EL (cell line): ENCODE measurements around the gene OR52H1.
"Not testable (repeated sequence)": the region's sequence is repeated elsewhere in the genome, so short reads cannot be mapped to it uniquely, and the experiment has no call there.

Source experiments
- DNase-seq: peaks from one replicate; pipeline ENCODE4 v3.0.0-alpha.2; 2016

OR52H1 gene

GRCh38 chr11:5548440-5548839 is at the start of gene OR52H1:
OR52H1 (minus strand) TSS chr11:5548540; CDS start chr11:5545505, 3,035 bp downstream.
- DNase-seq, result no peak

GRCh38 chr11:5597953-5598352 is 49.6 kb upstream of the OR52H1 start:
- no peak for DNase-seq

- DNase-seq, result peak; percentile 66
Observed at GRCh38 chr11:5596607-5597201, 48.4 kb upstream of the OR52H1 start, which contains the start of gene TRIM6. TRIM6 (plus strand) TSS chr11:5596637; CDS start chr11:5596898, 261 bp downstream.

GRCh38 chr11:5593146-5593545 is 44.8 kb upstream of the OR52H1 start:
- DNase-seq, result no peak

GRCh38 chr11:5592615-5593014 is 44.3 kb upstream of the OR52H1 start:
- no peak for DNase-seq

GRCh38 chr11:5591613-5592012 is 43.3 kb upstream of the OR52H1 start:
- DNase-seq, result no peak

GRCh38 chr11:5589906-5590305 is 41.6 kb upstream of the OR52H1 start:
- not testable (repeated sequence) for DNase-seq

GRCh38 chr11:5584458-5584857 is 36.1 kb upstream of the OR52H1 start:
- DNase-seq, result not testable (repeated sequence)

GRCh38 chr11:5581014-5581413 is 32.7 kb upstream of the OR52H1 start:
- no peak for DNase-seq

GRCh38 chr11:5580577-5580976 is 32.2 kb upstream of the OR52H1 start, which contains the start of gene OR52B6:
OR52B6 (plus strand) TSS chr11:5580877; CDS start chr11:5580877, 0 bp downstream.
- DNase-seq, result no peak

- no peak for DNase-seq
Observed at GRCh38 chr11:5577101-5577500, 28.8 kb upstream of the OR52H1 start.

- DNase-seq, result no peak
Observed at GRCh38 chr11:5575152-5575551, 26.8 kb upstream of the OR52H1 start.

- no peak for DNase-seq
Observed at GRCh38 chr11:5574654-5575053, 26.3 kb upstream of the OR52H1 start.

GRCh38 chr11:5564259-5565019 is 16.1 kb upstream of the OR52H1 start:
- no peak for DNase-seq

- DNase-seq, result no peak
Observed at GRCh38 chr11:5557751-5558150, 9.4 kb upstream of the OR52H1 start.

GRCh38 chr11:5556596-5557188 is 8.4 kb upstream of the OR52H1 start:
- no peak for DNase-seq

- DNase-seq, result no peak
Observed at GRCh38 chr11:5553343-5553742, 5.0 kb upstream of the OR52H1 start.

- peak; percentile 86 for DNase-seq
Observed at GRCh38 chr11:5550440-5551095, 2.2 kb upstream of the OR52H1 start.

GRCh38 chr11:5547982-5548381 is 358 bp downstream of the OR52H1 start:
- DNase-seq, result no peak

GRCh38 chr11:5546457-5546856 is 1.9 kb downstream of the OR52H1 start:
- peak; percentile 13 for DNase-seq

- DNase-seq, result no peak
Observed at GRCh38 chr11:5541427-5541826, 6.9 kb downstream of the OR52H1 start.

- DNase-seq, result no peak
Observed at GRCh38 chr11:5536482-5536881, 11.9 kb downstream of the OR52H1 start.

GRCh38 chr11:5534046-5534445 is 14.3 kb downstream of the OR52H1 start:
- no peak for DNase-seq
